HG03025 (cell line): ENCODE results near the gene SLC25A21.
"Not testable (repeated sequence)": the region's sequence is repeated elsewhere in the genome, so short reads cannot be mapped to it uniquely, and the experiment has no call there.

Source experiments
- ATAC-seq: cut with Tn5 transposase; IDR thresholded peaks from one replicate; pipeline ENCODE4 v1.9.1; 2021; ENCODE audit warnings: mild to moderate bottlenecking, moderate library complexity; ENCODE audit not compliant: unreplicated experiment, low FRiP score

Gene SLC25A21

DNA sequence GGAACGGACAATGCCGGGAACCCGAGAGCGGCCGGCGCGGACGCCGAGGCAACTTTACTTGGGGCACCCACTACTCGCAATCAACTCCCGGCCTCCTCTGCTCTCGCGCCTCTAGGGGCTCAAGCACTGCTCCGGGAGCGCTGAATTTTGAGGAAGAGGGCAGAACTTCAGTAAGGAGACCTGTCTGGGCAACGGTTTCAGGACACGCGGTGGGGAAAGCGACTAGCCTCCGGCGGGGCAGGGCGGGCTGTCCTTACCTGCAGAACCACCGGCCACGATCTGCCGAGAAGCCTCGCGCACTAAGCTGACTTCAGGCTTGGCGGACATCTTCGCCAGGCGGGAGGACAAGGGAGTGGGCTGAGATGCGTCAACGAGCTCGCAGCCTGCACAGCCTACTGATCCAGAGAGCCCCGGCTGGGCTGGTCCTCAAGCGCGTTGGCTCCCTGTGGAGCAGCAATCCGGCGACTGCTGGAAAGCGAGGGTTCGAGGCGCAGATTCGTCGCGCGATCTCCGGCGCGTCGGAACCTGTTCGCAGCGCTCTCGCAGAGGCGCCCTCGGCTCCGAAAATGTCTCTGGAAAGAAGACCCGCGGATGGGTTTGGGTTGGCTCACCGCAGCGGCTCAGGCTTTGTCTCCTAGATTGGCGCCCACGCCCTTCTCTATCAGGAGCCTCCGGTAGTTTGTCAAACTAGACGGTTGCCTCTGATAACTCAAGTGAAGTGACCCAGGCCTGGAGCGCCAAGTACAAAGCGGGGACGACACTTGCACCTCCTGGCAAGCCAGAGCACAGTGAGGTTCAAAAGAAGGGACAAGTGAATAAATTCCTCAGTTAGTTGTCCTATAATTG is at the start of gene SLC25A21:
Gene SLC25A21 (minus strand): TSS at position 583 of the 846 bp plus-strand sequence.
- ATAC-seq: no peak

DNA sequence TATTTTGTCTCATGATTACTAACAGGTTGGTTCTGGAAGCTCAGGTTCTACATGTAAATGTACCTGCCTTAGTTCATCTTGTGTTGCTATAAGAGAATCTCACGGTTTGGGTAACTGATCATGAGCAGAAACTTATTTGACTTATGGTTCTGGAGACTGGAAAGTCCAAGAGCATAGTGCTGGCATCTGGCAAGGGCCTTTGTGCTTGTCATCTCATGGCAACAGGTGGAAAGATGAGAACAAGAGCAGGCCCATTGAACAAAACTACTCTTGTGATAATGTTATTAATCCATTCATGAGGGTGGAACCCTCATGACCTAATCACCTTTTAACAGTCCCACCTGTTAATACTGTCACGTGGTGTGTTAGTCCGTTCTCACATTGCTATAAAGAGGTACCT is 48.7 kb upstream of the SLC25A21 start:
- ATAC-seq: no peak

GRCh38 chr14:37215345-37215744 is 42.9 kb upstream of the SLC25A21 start:
- no peak for ATAC-seq

DNA sequence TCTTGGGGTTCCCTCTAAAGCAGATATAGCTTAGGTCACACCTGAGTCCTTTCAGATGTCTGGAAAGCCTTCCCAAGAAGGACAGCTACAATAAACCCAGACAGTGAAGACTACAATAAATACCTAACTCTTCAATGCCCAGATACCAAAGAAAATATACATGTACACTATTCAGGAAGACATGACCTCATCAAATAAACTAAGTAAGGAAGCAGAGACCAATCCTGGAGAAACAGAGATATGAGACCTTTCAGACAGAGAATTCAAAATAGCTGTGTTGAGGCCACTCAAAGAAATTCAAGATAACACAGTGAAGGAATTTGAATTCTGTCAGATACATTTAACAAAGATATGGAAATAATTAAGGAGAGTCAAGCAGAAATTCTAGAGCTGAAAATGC is 40.6 kb upstream of the SLC25A21 start:
- ATAC-seq: no peak

GRCh38 chr14:37210448-37210847 is 38.0 kb upstream of the SLC25A21 start:
- no peak for ATAC-seq

GRCh38 chr14:37209617-37210016 is 37.2 kb upstream of the SLC25A21 start:
- not testable (repeated sequence) for ATAC-seq

DNA sequence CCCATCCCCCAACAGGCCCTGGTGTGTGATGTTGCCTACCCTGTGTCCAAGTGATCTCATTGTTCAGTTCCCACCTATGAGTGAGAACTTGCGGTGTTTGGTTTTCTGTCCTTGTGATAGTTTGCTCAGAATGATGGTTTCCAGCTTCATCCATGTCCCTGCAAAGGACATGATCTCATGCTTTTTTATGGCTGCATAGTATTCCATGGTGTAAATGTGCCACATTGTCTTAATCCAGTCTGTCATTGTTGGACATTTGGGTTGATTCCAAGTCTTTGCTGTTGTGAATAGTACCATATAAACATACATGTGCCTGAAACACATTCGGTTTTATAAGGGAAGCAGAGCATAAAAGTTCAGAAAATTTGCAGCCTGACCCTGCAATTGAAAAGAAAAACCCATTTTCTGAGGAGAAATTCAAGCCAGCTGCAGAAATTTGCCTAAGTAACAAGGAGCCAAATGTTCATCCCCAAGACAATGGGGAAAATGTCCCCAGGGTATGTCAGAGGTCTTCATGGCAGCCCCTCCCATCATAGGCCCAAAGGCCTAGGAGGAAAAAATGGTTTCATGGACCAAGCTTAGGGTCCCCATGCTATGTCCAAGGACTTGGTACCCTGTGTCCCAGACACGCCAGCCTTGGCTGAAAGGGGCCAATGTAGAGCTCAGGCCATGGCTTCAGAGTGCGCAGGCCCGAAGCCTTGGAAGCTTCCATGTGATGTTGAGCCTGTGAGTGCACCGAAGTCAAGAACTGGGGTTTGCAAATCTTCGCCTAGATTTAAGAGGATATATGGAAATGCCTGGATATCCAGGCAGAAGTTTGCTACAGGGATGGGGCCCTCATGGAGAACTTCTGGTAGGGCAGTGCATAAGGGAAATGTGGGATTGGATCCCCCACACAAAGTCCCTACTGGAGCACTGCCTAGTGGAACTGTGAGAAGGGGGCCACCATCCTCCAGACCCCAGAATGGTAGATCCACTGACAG is 33.5 kb upstream of the SLC25A21 start:
- ATAC-seq: not testable (repeated sequence)

GRCh38 chr14:37203423-37203822 is 31.0 kb upstream of the SLC25A21 start:
- ATAC-seq: no peak

- no peak for ATAC-seq
These were observed 30.4 kb upstream of the SLC25A21 start for GRCh38 chr14:37202812-37203211.

DNA sequence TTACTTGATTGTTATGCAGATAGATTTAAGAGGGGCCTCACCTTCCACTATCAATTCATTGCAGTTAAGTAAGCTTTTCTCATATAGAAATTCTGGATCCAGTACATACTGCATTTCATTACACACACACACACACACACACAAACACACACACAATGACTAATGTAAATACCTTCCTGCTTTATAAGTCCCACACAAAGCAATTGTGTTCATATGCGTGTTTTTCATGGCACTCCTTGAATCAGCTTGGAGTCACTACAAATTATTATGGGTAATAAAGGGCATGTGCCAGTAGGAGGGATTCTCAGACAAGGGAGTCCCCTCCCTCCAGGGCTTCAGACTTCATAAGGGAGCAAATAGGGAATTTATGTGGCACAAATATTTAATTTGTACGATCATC is 29.9 kb upstream of the SLC25A21 start:
- no peak for ATAC-seq

DNA sequence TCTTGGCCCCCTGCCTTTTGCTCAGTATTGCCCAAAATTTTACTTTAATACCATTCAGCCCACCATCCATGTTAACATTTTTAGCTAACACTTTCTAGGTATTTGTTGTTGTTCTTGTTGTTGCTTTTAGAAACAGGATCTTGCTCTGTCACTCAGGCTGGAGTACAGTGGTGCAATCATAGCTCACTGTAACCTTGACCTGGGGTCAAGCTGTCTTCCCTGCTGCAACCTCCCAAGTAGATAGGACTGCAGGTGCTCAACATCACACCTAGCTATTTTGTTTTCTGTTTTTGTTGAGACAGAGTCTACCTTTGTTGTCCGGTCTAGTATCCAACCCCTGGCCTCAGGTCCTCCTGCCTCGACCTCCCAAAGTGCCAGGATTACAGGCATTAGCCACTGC is 29.3 kb upstream of the SLC25A21 start:
- ATAC-seq: no peak

- ATAC-seq: no peak
These were observed 26.5 kb upstream of the SLC25A21 start for GRCh38 chr14:37198907-37199306.

DNA sequence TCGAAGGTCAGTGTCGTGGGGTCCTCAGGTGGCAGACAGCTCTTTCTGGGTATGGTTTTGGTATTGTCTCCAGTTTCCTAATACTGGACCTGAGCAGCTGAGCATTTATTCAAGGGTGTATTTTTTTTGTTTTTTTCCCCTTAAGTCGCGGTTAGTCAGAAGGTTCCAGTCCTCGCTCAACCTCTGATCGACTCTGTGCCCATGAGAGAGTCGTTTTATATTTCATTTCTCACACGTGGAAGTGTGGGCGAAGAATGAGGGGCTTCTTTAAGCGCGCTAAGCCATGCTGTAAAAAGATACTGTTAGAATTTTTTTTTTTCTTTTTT is 25.8 kb upstream of the SLC25A21 start:
- ATAC-seq: no peak

DNA sequence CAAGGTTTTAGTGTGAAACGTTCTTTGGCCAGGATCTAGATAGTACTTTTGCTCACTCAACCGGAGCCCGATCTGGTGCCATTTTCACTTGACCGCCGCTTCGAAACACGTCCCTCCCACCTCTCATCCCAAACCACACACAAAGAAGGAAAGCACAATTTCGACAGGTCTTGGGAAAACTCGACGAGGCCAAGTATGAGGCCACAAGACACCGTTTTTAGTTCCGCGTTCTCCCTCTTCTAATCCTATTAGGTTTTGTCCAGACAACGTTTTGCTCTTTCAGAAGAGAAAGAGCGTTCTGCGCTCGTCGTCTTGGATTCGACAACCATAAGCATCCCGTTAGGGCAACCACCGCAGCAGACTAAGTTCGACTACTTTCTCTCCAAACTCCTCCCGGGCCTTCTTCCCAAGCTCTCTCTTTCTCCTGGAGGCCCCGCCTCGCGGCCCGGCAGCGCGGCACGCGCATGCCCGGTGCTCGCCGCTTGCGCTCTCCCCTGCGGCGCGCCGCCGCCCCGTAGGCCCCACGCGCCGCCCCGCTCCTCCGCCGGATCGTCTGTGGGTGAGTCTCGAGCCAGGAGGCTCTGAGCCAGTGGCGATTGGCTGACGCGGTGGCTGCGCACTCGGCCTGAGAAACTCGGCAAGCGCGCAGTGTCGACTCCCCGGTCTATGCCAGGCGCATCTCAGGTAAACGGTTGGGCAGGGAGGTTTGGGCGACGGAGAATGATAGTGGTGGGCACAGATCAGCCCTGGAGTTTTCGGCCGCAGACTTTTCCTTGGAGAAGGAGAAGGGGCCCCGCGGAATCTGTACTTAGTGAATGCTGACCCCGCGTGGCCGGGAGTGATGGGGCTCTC is 25.2 kb upstream of the SLC25A21 start, which contains the start of gene MIPOL1:
Gene MIPOL1 (plus strand): TSS at position 517 of the 852 bp plus-strand sequence. CDS start 49,952 bp downstream, outside the sequence.
- ATAC-seq: no peak

DNA sequence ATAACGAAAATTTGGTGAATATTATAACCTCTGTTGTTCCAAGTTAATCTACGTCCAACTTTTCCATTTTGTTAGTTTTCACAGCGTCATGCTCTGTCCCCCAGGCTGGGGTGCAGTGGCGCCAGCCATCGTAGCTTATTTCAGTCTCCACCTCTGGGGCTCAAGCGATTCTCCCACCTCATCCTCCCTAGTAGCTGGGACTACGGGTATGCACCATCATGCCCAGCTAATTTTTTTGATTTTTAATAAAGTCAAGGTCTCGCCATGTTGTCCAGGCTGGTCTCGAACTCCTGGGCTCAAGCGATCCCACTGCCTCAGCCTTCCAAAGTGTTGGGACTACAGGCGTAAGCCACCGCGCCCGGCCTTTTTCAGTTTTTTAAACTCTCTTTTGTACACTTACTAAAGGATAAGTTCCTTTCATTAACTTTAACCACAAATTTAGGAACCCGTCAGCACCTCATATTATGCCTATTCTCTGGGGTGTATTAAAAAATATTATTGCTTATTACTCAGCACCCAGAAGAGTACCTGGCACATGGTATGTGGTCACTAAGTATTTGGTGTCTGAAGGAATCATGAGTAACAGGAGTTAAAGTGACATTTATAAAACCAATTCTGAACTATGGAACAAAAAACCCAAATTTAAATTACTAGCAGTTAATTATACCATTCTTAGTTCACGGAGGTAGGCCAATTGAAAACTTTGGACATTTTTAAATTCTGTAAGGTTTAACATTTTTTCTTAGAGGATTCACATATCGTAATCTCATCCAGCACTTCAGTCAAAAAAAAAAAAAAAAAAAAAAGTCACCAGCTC is 24.4 kb upstream of the SLC25A21 start:
- no peak for ATAC-seq

DNA sequence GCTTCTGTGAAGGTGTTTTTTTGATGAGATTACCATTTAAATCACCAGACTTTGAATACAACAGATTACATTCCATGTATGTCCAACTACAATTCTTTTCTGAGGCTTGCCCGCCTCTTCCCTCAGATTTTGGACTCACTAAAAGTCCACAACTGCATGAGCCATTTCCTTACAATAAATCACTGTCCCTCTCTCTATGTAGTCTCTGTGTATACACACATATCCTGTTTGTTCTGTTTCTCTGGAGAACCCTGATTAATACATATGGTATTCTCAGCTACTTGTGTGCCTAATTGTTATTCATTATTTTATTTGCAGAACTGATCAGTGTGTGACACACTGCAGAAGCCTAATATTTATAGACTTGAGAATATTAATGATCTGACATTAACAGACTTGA is 22.9 kb upstream of the SLC25A21 start:
- no peak for ATAC-seq

- no peak for ATAC-seq
These were observed 22.3 kb upstream of the SLC25A21 start for GRCh38 chr14:37194698-37195097.

GRCh38 chr14:37189733-37190132 is 17.3 kb upstream of the SLC25A21 start:
- ATAC-seq: not testable (repeated sequence)

- ATAC-seq: not testable (repeated sequence)
These were observed 15.6 kb upstream of the SLC25A21 start for GRCh38 chr14:37187840-37188577.
